Endodermal cell (in vitro differentiated cells): ENCODE results near the gene KDM6A. TPM values are rescaled to one million over a fixed set of nuclear protein-coding genes. Genes with fewer than 3 reads are reported as not detected.
"Not testable (repeated sequence)": the region's sequence is repeated elsewhere in the genome, so short reads cannot be mapped to it uniquely, and the experiment has no call there.

Experiments used
- DNase-seq: peaks from one replicate; pipeline ENCODE4 v3.0.0-alpha.2; 2017
- H3K27ac ChIP-seq: 2 replicates; pipeline ENCODE4 v1.5.1; 2013; ENCODE audit warnings: mild to moderate bottlenecking, low read depth, low read length, moderate library complexity
- H3K27me3 ChIP-seq: 2 replicates; pipeline ENCODE4 v1.6.1; 2013; ENCODE audit warnings: mild to moderate bottlenecking, low read length, moderate library complexity; ENCODE audit not compliant: insufficient read depth, control insufficient read depth, poor library complexity, severe bottlenecking
- H3K36me3 ChIP-seq: 2 replicates; pipeline ENCODE4 v1.7.0; 2013; ENCODE audit warnings: mild to moderate bottlenecking, low read length, moderate library complexity; ENCODE audit not compliant: control insufficient read depth, insufficient read depth
- H3K4me1 ChIP-seq: one replicate; pipeline ENCODE4 v1.7.0; 2013; ENCODE audit warnings: low read length; ENCODE audit not compliant: control insufficient read depth, insufficient read depth
- H3K4me3 ChIP-seq: 2 replicates; pipeline ENCODE4 v1.5.1; 2013; ENCODE audit warnings: mild to moderate bottlenecking, low read length, moderate library complexity
- H3K9ac ChIP-seq: 2 replicates; pipeline ENCODE4 v1.6.1; 2013; ENCODE audit warnings: mild to moderate bottlenecking, low read length, moderate library complexity; ENCODE audit not compliant: poor library complexity, severe bottlenecking; ENCODE audit errors: extremely low read depth
- H3K9me3 ChIP-seq: 2 replicates; pipeline ENCODE4 v1.6.1; 2013; ENCODE audit warnings: mild to moderate bottlenecking, low read length, moderate library complexity; ENCODE audit not compliant: control insufficient read depth
- H3K27ac Mint-ChIP-seq: 2 replicates; pipeline ENCODE4 v1.8.0; 2020; ENCODE audit warnings: mixed read lengths
- H3K27me3 Mint-ChIP-seq: 2 replicates; pipeline ENCODE4 v1.8.0; 2021; ENCODE audit warnings: mild to moderate bottlenecking, mixed read lengths; ENCODE audit not compliant: insufficient read depth
- H3K36me3 Mint-ChIP-seq: 2 replicates; pipeline ENCODE4 v1.8.0; 2020; ENCODE audit warnings: low read depth, mixed read lengths
- H3K4me1 Mint-ChIP-seq: 2 replicates; pipeline ENCODE4 v1.8.0; 2020; ENCODE audit warnings: mixed read lengths
- H3K4me3 Mint-ChIP-seq: 2 replicates; pipeline ENCODE4 v1.8.0; 2020; ENCODE audit warnings: mild to moderate bottlenecking, moderate library complexity, mixed read lengths
- H3K9me3 Mint-ChIP-seq: 2 replicates; pipeline ENCODE4 v1.8.0; 2020; ENCODE audit warnings: mild to moderate bottlenecking, mixed read lengths
- CTCF ChIP-seq: fragments of 200-600 bp; sonication (generic); conservative IDR thresholded peaks from 2 replicates; pipeline ENCODE4 v1.5.0; 2021; ENCODE audit warnings: antibody characterized with exemption, mild to moderate bottlenecking
- whole genome bisulfite sequencing, 2 experiments: methylation state at CpG; one replicate each; pipeline versions ENCODE4 v1.1.5 to v1.1.7; 2013; ENCODE audit warnings: missing lambda C conversion rate in 2 of 2, mixed read lengths in 1 of 2; ENCODE audit not compliant: insufficient coverage in 1 of 2, insufficient read length in 1 of 2; 5-methylcytosine and 5-hydroxymethylcytosine counted together
- total RNA-seq, 2 donors: library from RNA; stranded (reverse); fragmentation: NEBNext Ultra II Directional in 1 of 2; extraction: Animal tissue kit (Norgen Biotek cat#: 25700) in 1 of 2; gene quantifications; 2 replicates in 1 of 2; 3 replicates in 1 of 2; pipeline ENCODE4 v1.2.1, GENCODE V29; 2021

Gene KDM6A
- total RNA-seq, 2 donors from 2014 or later = 62.1 to 64.6 TPM

GRCh38 chrX:44906542-44906941 lies 33.6 kb downstream of the KDM6A start:
- Histone ChIP-seq H3K9me3 (peaks cover 9% of the 10 kb centered on the region), H3K36me3 (no peaks in the 10 kb centered on the region), H3K27me3 (no peaks in the 10 kb centered on the region), H3K9ac (no peak overlapping the region), H3K4me1 (no peaks in the 10 kb centered on the region), H3K4me3 (no peak overlapping the region), H3K27ac (no peak overlapping the region)
- Mint-ChIP-seq H3K4me1 (peaks cover 4% of the 10 kb centered on the region), H3K27ac (no peak overlapping the region), H3K9me3 (peaks cover 73% of the 10 kb centered on the region), H3K36me3 (peaks cover 2% of the 10 kb centered on the region), H3K27me3 (no peaks in the 10 kb centered on the region), H3K4me3 (no peak overlapping the region)
- TF ChIP-seq CTCF = no peak
- no peak for DNase-seq
- 80 to 96% methylated on average over 2 to 5 of the region's 6 CpGs for WGBS, 2 experiments

- H3K27me3 Mint-ChIP-seq = no peaks in the 10 kb centered on the region
- peaks cover 73% of the 10 kb centered on the region for H3K9me3 Mint-ChIP-seq
- no peak overlapping the region for H3K4me3 Mint-ChIP-seq
- H3K27ac ChIP-seq = no peak overlapping the region
- peaks cover 4% of the 10 kb centered on the region for H3K4me1 Mint-ChIP-seq
- 95% methylated on average over 3 of the region's 3 CpGs; no CpG with 5 or more reads in 1 of the 2 experiments for WGBS, 2 experiments
- H3K36me3 Mint-ChIP-seq = peaks cover 4% of the 10 kb centered on the region
- no peak for TF ChIP-seq CTCF
- H3K9me3 ChIP-seq = peaks cover 18% of the 10 kb centered on the region
- no peak overlapping the region for H3K27ac Mint-ChIP-seq
- no peak for DNase-seq
- no peak overlapping the region for H3K9ac ChIP-seq
- H3K4me3 ChIP-seq = no peak overlapping the region
- no peaks in the 10 kb centered on the region for H3K4me1 ChIP-seq
- peaks cover 4% of the 10 kb centered on the region for H3K36me3 ChIP-seq
- no peaks in the 10 kb centered on the region for H3K27me3 ChIP-seq
These were observed 35.2 kb downstream of the KDM6A start for GRCh38 chrX:44908153-44908552.

GRCh38 chrX:44908827-44909226 lies 35.8 kb downstream of the KDM6A start:
- DNase-seq = no peak
- Histone ChIP-seq H3K4me1 (no peaks in the 10 kb centered on the region), H3K4me3 (no peak overlapping the region), H3K9me3 (peaks cover 18% of the 10 kb centered on the region), H3K27ac (no peak overlapping the region), H3K36me3 (peaks cover 4% of the 10 kb centered on the region), H3K9ac (no peak overlapping the region), H3K27me3 (no peaks in the 10 kb centered on the region)
- Mint-ChIP-seq H3K9me3 (peaks cover 71% of the 10 kb centered on the region), H3K27ac (no peak overlapping the region), H3K4me1 (peaks cover 3% of the 10 kb centered on the region), H3K36me3 (peaks cover 4% of the 10 kb centered on the region), H3K4me3 (no peak overlapping the region), H3K27me3 (no peaks in the 10 kb centered on the region)
- TF ChIP-seq CTCF = no peak
- 100% methylated on average over 1 of the region's 3 CpGs; no CpG with 5 or more reads in 1 of the 2 experiments for WGBS, 2 experiments

GRCh38 chrX:44910508-44910907 lies 37.5 kb downstream of the KDM6A start:
- H3K27ac ChIP-seq, H3K36me3 ChIP-seq, H3K4me1 ChIP-seq, H3K36me3 Mint-ChIP-seq, H3K27me3 Mint-ChIP-seq, H3K4me3 ChIP-seq, H3K9ac ChIP-seq, DNase-seq, H3K4me3 Mint-ChIP-seq, H3K27me3 ChIP-seq, H3K4me1 Mint-ChIP-seq, H3K27ac Mint-ChIP-seq: not testable (repeated sequence)
- peaks cover 18% of the 10 kb centered on the region for H3K9me3 ChIP-seq
- 100% methylated on average over 1 of the region's 4 CpGs; no CpG with 5 or more reads in 1 of the 2 experiments for WGBS, 2 experiments
- H3K9me3 Mint-ChIP-seq = peaks cover 70% of the 10 kb centered on the region

- not testable (repeated sequence) for H3K36me3 Mint-ChIP-seq, H3K4me3 Mint-ChIP-seq, H3K9ac ChIP-seq, H3K27me3 Mint-ChIP-seq, H3K4me1 Mint-ChIP-seq, H3K36me3 ChIP-seq, H3K4me1 ChIP-seq, H3K27ac ChIP-seq, H3K4me3 ChIP-seq, H3K27me3 ChIP-seq, DNase-seq, H3K27ac Mint-ChIP-seq
- WGBS, 2 experiments = 97% methylated on average over 20 of the region's 45 CpGs; no CpG with 5 or more reads in 1 of the 2 experiments
- peaks cover 68% of the 10 kb centered on the region for H3K9me3 Mint-ChIP-seq
- peaks cover 18% of the 10 kb centered on the region for H3K9me3 ChIP-seq
These were observed 38.1 kb downstream of the KDM6A start for GRCh38 chrX:44911074-44911600.
